Sigmoid colon (tissue), 4 donors: ENCODE data around the gene CBFA2T2.

Source experiments
- EP300 ChIP-seq, 4 donors: sonication (generic); formaldehyde crosslinking; IDR thresholded peaks; one replicate each; pipeline ENCODE4 v1.6.1; 2017; ENCODE audit warnings: antibody characterized with exemption in 4 of 4
- POLR2A ChIP-seq, 2 donors: fragments of 450-650 bp; IDR thresholded peaks; one replicate each; pipeline ENCODE4 v1.6.1; 2016; ENCODE audit warnings: antibody characterized with exemption in 2 of 2, mild to moderate bottlenecking in 2 of 2, moderate library complexity in 2 of 2
- POLR2AphosphoS5 ChIP-seq, 4 donors: sonication (generic); formaldehyde crosslinking; IDR thresholded peaks; one replicate each; pipeline ENCODE4 v1.6.1; 2017; ENCODE audit warnings: antibody characterized with exemption in 4 of 4
- TF ChIP-seq, protein P1 (sequence below), 4 experiments: fragments of 450-650 bp in 3 of 4; fragments of 200-600 bp in 1 of 4; IDR thresholded peaks; one replicate each; pipeline ENCODE4 v1.5.1; 2016 to 2019; ENCODE audit warnings: antibody characterized with exemption in 4 of 4, mild to moderate bottlenecking in 3 of 4, moderate library complexity in 2 of 4

DNA sequence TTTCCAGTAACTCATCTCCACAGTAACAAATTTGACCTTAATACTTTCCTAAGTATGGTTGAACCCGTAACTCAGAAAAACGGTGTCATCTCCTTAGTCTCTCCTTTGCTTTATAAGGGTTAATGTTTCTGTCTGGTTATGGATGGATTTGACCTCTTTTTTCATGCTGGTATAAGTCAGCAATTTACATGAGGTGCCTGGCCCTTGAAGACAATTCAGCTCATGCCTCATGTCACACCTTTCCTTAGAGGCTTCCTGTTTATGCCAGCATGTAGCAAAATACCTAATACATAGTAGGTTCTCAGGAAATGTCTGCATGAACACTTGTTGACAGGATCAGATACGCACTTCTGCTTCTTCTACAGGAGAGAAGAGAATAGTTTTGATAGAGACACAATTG is 134.5 kb downstream of the CBFA2T2 start:
- TF ChIP-seq, protein P1, sequence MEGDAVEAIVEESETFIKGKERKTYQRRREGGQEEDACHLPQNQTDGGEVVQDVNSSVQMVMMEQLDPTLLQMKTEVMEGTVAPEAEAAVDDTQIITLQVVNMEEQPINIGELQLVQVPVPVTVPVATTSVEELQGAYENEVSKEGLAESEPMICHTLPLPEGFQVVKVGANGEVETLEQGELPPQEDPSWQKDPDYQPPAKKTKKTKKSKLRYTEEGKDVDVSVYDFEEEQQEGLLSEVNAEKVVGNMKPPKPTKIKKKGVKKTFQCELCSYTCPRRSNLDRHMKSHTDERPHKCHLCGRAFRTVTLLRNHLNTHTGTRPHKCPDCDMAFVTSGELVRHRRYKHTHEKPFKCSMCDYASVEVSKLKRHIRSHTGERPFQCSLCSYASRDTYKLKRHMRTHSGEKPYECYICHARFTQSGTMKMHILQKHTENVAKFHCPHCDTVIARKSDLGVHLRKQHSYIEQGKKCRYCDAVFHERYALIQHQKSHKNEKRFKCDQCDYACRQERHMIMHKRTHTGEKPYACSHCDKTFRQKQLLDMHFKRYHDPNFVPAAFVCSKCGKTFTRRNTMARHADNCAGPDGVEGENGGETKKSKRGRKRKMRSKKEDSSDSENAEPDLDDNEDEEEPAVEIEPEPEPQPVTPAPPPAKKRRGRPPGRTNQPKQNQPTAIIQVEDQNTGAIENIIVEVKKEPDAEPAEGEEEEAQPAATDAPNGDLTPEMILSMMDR (IDR thresholded peaks at IDR 0.05): no peak
- TF ChIP-seq POLR2A (IDR thresholded peaks at IDR 0.05): no peak
- TF ChIP-seq POLR2AphosphoS5 (IDR thresholded peaks at IDR 0.05): no peak
- TF ChIP-seq EP300 (IDR thresholded peaks at IDR 0.05): no peak
